Fibroblast of upper back skin (primary cell): ENCODE measurements around the gene SLC35F3.

ENCODE experiments used
- DNase-seq: peaks from one replicate; pipeline ENCODE4 v3.0.0-alpha.2; 2013

SLC35F3 gene

GRCh38 chr1:234047123-234047522 lies 142.6 kb downstream of the SLC35F3 start:
- no peak for DNase-seq

- DNase-seq: no peak
These were observed 157.7 kb downstream of the SLC35F3 start for GRCh38 chr1:234062166-234062565.

- DNase-seq: peak; percentile 65
These were observed 161.4 kb downstream of the SLC35F3 start for GRCh38 chr1:234065794-234066447.

- DNase-seq: no peak
These were observed 163.3 kb downstream of the SLC35F3 start for GRCh38 chr1:234067581-234068337.

- no peak for DNase-seq
These were observed 165.3 kb downstream of the SLC35F3 start for GRCh38 chr1:234069760-234070159.

GRCh38 chr1:234072793-234073192 lies 168.3 kb downstream of the SLC35F3 start:
- DNase-seq: no peak

GRCh38 chr1:234078143-234078542 lies 173.7 kb downstream of the SLC35F3 start:
- no peak for DNase-seq

- no peak for DNase-seq
These were observed 175.4 kb downstream of the SLC35F3 start for GRCh38 chr1:234079896-234080295.

- no peak for DNase-seq
These were observed 179.0 kb downstream of the SLC35F3 start for GRCh38 chr1:234083460-234083859.

- DNase-seq: no peak
These were observed 184.9 kb downstream of the SLC35F3 start for GRCh38 chr1:234089396-234089795.

GRCh38 chr1:234090212-234091064 lies 186.0 kb downstream of the SLC35F3 start:
- no peak for DNase-seq

- DNase-seq: no peak
These were observed 186.6 kb downstream of the SLC35F3 start for GRCh38 chr1:234091065-234091401.

- no peak for DNase-seq
These were observed 187.4 kb downstream of the SLC35F3 start for GRCh38 chr1:234091876-234092275.

GRCh38 chr1:234093107-234093506 lies 188.6 kb downstream of the SLC35F3 start:
- DNase-seq: no peak

GRCh38 chr1:234093741-234094140 lies 189.3 kb downstream of the SLC35F3 start:
- no peak for DNase-seq

- no peak for DNase-seq
These were observed 189.7 kb downstream of the SLC35F3 start for GRCh38 chr1:234094172-234094571.

GRCh38 chr1:234096161-234096770 lies 191.8 kb downstream of the SLC35F3 start:
- no peak for DNase-seq

GRCh38 chr1:234102583-234102982 lies 198.1 kb downstream of the SLC35F3 start:
- no peak for DNase-seq

GRCh38 chr1:234103198-234103597 lies 198.7 kb downstream of the SLC35F3 start:
- no peak for DNase-seq

GRCh38 chr1:234106032-234106431 lies 201.6 kb downstream of the SLC35F3 start:
- DNase-seq: no peak

GRCh38 chr1:234107416-234108021 lies 203.0 kb downstream of the SLC35F3 start:
- DNase-seq: no peak

GRCh38 chr1:234108921-234109320 lies 204.4 kb downstream of the SLC35F3 start:
- DNase-seq: no peak

GRCh38 chr1:234109840-234110239 lies 205.4 kb downstream of the SLC35F3 start:
- no peak for DNase-seq
